GM12891 (cell line): ENCODE results near the gene GUK1.

Experiments
- POLR2A ChIP-seq: IDR thresholded peaks from 2 replicates; pipeline ENCODE4 v1.6.1; 2011; ENCODE audit warnings: low read depth, low read length, control low read depth
- POLR2AphosphoS5 ChIP-seq: IDR thresholded peaks from 2 replicates; pipeline ENCODE4 v1.6.1; 2011; ENCODE audit warnings: low read depth, low read length, control low read depth
- TAF1 ChIP-seq: IDR thresholded peaks from 2 replicates; pipeline ENCODE4 v1.6.1; 2011; ENCODE audit warnings: low read depth, low read length, control low read depth

DNA sequence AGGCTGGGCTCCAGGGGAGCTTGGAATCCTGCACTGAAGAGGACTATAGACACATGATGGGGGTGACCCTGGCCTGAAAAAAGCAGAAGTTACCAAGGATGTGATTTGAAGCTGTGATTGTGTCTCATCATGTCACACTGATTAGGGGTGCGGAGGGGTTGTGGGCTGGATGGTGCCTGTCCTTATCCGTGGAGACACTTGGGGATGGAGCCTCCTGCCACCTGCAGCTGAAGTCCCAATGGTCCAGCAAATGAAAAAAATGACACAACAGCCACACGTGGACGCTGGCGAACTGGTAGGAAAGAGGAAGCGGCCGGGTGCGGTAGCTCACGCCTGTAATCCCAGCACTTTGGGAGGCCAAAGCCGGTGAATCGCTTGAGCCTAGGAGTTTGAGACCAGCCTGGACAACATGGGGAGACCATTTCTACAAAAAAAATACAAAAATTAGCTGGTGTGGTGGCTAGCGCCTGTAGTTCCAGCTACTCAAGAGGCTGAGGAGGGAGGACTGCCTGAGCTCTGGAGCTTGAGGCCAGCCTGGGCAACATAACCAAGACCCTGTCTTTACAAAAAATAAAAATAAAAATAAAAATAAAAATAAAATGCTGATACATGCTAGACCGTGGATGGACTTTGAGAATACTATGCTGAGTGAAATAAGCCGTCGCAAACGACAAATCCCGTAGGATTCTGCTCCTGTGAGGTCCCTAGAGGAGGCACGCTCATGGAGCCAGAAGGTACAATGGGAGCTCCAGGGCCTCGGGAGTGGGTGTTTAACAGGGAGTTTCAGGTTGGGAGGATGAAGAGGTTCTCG is 24.7 kb downstream of the GUK1 start:
- TF ChIP-seq POLR2A (no peak), POLR2AphosphoS5 (no peak), TAF1 (no peak)
